HEK293 (cell line): ENCODE results near the gene CDC14B.

ENCODE experiments used
- CTCF ChIA-PET: fragments of 350-600 bp; formaldehyde crosslinking; extraction: SDS; loops from one replicate; lab custom pipeline; 2021; ENCODE audit warnings: antibody characterized with exemption; lab: Yijun Ruan, JAX
- POLR2A ChIA-PET: fragments of 300-600 bp; formaldehyde crosslinking; extraction: SDS; loops from one replicate; lab custom pipeline; 2020; ENCODE audit warnings: antibody characterized with exemption, inconsistent platforms; lab: Yijun Ruan, JAX
- H3K27ac ChIP-seq: fragments of 200-500 bp; sonication (Bioruptor generic); 2 replicates; pipeline ENCODE4 v1.5.1; 2014; ENCODE audit warnings: low read depth, low read length, control low read depth, inconsistent platforms; ENCODE audit errors: extremely low read depth
- H3K36me3 ChIP-seq, 2 experiments: fragments of 200-500 bp in 1 of 2; sonication (Bioruptor generic) in 1 of 2; 1 replicate in 1 of 2; 2 replicates in 1 of 2; pipeline ENCODE4 v1.5.1; 2014 to 2017; ENCODE audit warnings: inconsistent platforms in 2 of 2, low read length in 2 of 2; ENCODE audit not compliant: control insufficient read depth in 2 of 2, insufficient read depth in 1 of 2
- H3K4me1 ChIP-seq: fragments of 200-500 bp; sonication (Bioruptor generic); 2 replicates; pipeline ENCODE4 v1.5.1; 2014; ENCODE audit warnings: mild to moderate bottlenecking, low read length, inconsistent platforms; ENCODE audit not compliant: control insufficient read depth, insufficient read depth
- H3K4me3 ChIP-seq: 2 replicates; pipeline ENCODE4 v1.5.1; 2011; ENCODE audit warnings: low read depth, mild to moderate bottlenecking, control low read depth, low read length, moderate library complexity
- H3K9me3 ChIP-seq: fragments of 200-500 bp; sonication (Bioruptor generic); 2 replicates; pipeline ENCODE4 v1.5.1; 2014; ENCODE audit warnings: low read depth, low read length, inconsistent platforms; ENCODE audit not compliant: control insufficient read depth, insufficient read depth
- GLI2 ChIP-seq: fragments of 450-650 bp; formaldehyde crosslinking; IDR thresholded peaks from 2 replicates; pipeline ENCODE4; 2017; ENCODE audit warnings: missing biosample characterization, missing genetic modification characterization, low read depth, borderline replicate concordance
- GLI4 ChIP-seq: fragments of 450-650 bp; formaldehyde crosslinking; IDR thresholded peaks from 2 replicates; pipeline ENCODE4 v1.5.1; 2016; ENCODE audit warnings: missing biosample characterization, missing genetic modification characterization
- HOXC10 ChIP-seq: sonication (generic); formaldehyde crosslinking; IDR thresholded peaks from 2 replicates; pipeline ENCODE4 v1.8.1; 2023; ENCODE audit warnings: mild to moderate bottlenecking, missing genetic modification reagents
- IKZF3 ChIP-seq: fragments of 450-650 bp; IDR thresholded peaks from 2 replicates; pipeline ENCODE4 v1.5.0; 2018; ENCODE audit warnings: missing biosample characterization, mild to moderate bottlenecking, missing genetic modification characterization, moderate library complexity
- KLF7 ChIP-seq: fragments of 450-650 bp; formaldehyde crosslinking; IDR thresholded peaks from 2 replicates; pipeline ENCODE4 v1.5.1; 2016; ENCODE audit warnings: missing biosample characterization, missing genetic modification characterization, borderline replicate concordance
- MEIS1 ChIP-seq: sonication (generic); formaldehyde crosslinking; IDR thresholded peaks from 2 replicates; pipeline ENCODE4 v1.8.1; 2022; ENCODE audit warnings: missing genetic modification reagents, mild to moderate bottlenecking, borderline replicate concordance
- MZF1 ChIP-seq: fragments of 450-650 bp; formaldehyde crosslinking; IDR thresholded peaks from 2 replicates; pipeline ENCODE4 v1.5.1; 2017; ENCODE audit warnings: missing biosample characterization, missing genetic modification characterization, borderline replicate concordance
- PATZ1 ChIP-seq: fragments of 450-650 bp; formaldehyde crosslinking; IDR thresholded peaks from 2 replicates; pipeline ENCODE4 v1.5.1; 2016; ENCODE audit warnings: missing biosample characterization, missing genetic modification characterization
- PRDM2 ChIP-seq: fragments of 450-650 bp; formaldehyde crosslinking; IDR thresholded peaks from 2 replicates; pipeline ENCODE4 v1.5.1; 2016; ENCODE audit warnings: missing biosample characterization, missing genetic modification characterization, borderline replicate concordance
- ZBTB1 ChIP-seq: fragments of 450-650 bp; formaldehyde crosslinking; IDR thresholded peaks from 2 replicates; pipeline ENCODE4 v1.5.1; 2016; ENCODE audit warnings: missing biosample characterization, missing genetic modification characterization
- ZBTB8A ChIP-seq: fragments of 450-650 bp; formaldehyde crosslinking; IDR thresholded peaks from 2 replicates; pipeline ENCODE4 v1.5.1; 2016; ENCODE audit warnings: missing biosample characterization, missing genetic modification characterization
- ZFP37 ChIP-seq: fragments of 450-650 bp; formaldehyde crosslinking; IDR thresholded peaks from 2 replicates; pipeline ENCODE4 v1.5.1; 2016; ENCODE audit warnings: missing biosample characterization, missing genetic modification characterization
- ZNF184 ChIP-seq: fragments of 450-650 bp; IDR thresholded peaks from 2 replicates; pipeline ENCODE4 v1.5.1; 2018; ENCODE audit warnings: missing biosample characterization, mild to moderate bottlenecking, missing genetic modification characterization
- ZNF280C ChIP-seq: fragments of 450-650 bp; formaldehyde crosslinking; IDR thresholded peaks from 2 replicates; pipeline ENCODE4 v1.5.1; 2016; ENCODE audit warnings: missing biosample characterization, missing genetic modification characterization
- ZNF449 ChIP-seq: fragments of 450-650 bp; formaldehyde crosslinking; IDR thresholded peaks from 2 replicates; pipeline ENCODE4 v1.5.1; 2017; ENCODE audit warnings: missing biosample characterization, mild to moderate bottlenecking, missing genetic modification characterization, moderate library complexity
- ZNF670 ChIP-seq: fragments of 450-650 bp; formaldehyde crosslinking; IDR thresholded peaks from 2 replicates; pipeline ENCODE4 v1.5.1; 2016; ENCODE audit warnings: missing biosample characterization, missing genetic modification characterization, low read depth
- ZNF768 ChIP-seq: fragments of 450-650 bp; formaldehyde crosslinking; IDR thresholded peaks from 2 replicates; pipeline ENCODE4 v1.5.1; 2018; ENCODE audit warnings: missing biosample characterization, mild to moderate bottlenecking, missing genetic modification characterization
- ZNF791 ChIP-seq: fragments of 450-650 bp; formaldehyde crosslinking; IDR thresholded peaks from 2 replicates; pipeline ENCODE4 v1.5.1; 2016; ENCODE audit warnings: missing biosample characterization, missing genetic modification characterization
- ZSCAN23 ChIP-seq: fragments of 450-650 bp; formaldehyde crosslinking; IDR thresholded peaks from 2 replicates; pipeline ENCODE4 v1.5.1; 2016; ENCODE audit warnings: missing biosample characterization, missing genetic modification characterization
- TF ChIP-seq, protein P1 (sequence below): fragments of 450-650 bp; formaldehyde crosslinking; IDR thresholded peaks from 2 replicates; pipeline ENCODE4 v1.5.1; 2016; ENCODE audit warnings: missing biosample characterization, missing genetic modification characterization

The CDC14B gene

DNA sequence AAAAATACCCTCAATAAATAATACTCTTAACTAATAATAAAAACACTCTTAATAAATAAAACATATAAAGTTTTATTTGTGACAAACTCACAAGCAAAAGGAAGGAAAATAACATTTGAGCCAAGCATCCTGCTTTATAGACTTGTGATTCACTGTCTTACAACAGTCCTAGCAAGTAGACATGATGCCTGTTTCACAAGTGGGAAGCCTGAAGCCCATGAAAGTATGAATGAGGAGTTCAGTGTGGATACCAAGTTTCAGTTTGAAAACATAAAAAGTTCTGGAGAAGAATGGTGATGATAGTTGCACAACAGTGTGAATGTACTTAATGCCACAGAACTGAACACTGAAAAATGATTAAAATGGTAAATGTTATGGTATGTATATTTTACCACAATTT is 158.8 kb downstream of the CDC14B start:
- H3K4me1 ChIP-seq, result 0 out of 2 replicates have a peak, but pooled peaks cover 4% of the 10 kb centered on the region
- H3K4me3 ChIP-seq, result no peak overlapping the region
- peaks cover 0 to 14% of the 10 kb centered on the region in 2 experiments for H3K36me3 ChIP-seq
- no peaks in the 10 kb centered on the region for H3K9me3 ChIP-seq
- POLR2A ChIA-PET, result no interaction called here
- CTCF ChIA-PET, result interaction anchor here (0.6 to 1.6 kb wide), 2 partner anchors 16 to 19 kb away, joined by 3 to 5 read pairs; no protein-coding TSS in a partner anchor
- TF ChIP-seq ZNF449 (tag by site-specific recombination) (no peak), KLF7 (tag by site-specific recombination) (no peak), IKZF3 (tag by site-specific recombination) (no peak), HOXC10 (CRISPR knock-in tag) (no peak), ZNF791 (tag by site-specific recombination) (no peak), GLI4 (tag by site-specific recombination) (no peak), MZF1 (tag by site-specific recombination) (no peak), ZNF184 (tag by site-specific recombination) (no peak), ZBTB8A (tag by site-specific recombination) (no peak), ZNF280C (tag by site-specific recombination) (no peak), ZSCAN23 (tag by site-specific recombination) (no peak), ZNF670 (tag by site-specific recombination) (no peak)
- H3K27ac ChIP-seq, result no peak overlapping the region

DNA sequence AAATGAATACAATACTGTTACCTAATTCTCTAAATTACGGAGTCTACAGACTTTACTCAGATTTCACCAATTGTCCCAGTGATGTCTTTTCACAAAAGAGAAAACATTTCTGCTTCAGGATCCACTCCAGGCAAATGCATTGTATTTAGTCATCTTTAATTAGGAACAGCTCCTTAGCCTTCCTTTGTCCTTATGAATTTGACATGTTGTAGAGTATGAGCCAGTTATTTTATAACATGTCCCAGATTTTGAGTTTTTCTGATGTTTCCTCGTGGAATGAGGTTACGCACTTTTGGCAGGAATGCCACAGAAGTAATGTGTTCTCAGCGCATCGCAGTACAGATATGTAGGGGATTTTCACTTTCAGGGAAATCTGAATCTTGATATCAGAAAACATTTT is 159.2 kb downstream of the CDC14B start:
- POLR2A ChIA-PET, result no interaction called here
- H3K4me1 ChIP-seq, result 0 out of 2 replicates have a peak, but pooled peaks cover 4% of the 10 kb centered on the region
- no peak overlapping the region for H3K27ac ChIP-seq
- no peak overlapping the region for H3K4me3 ChIP-seq
- H3K36me3 ChIP-seq, result peaks cover 0 to 10% of the 10 kb centered on the region in 2 experiments; a peak in 2 of 3 replicates
- no peaks in the 10 kb centered on the region for H3K9me3 ChIP-seq
- CTCF ChIA-PET, result interaction anchor here (0.6 to 1.6 kb wide), 2 partner anchors 16 to 19 kb away, joined by 3 to 5 read pairs; no protein-coding TSS in a partner anchor
- TF ChIP-seq, protein P1, sequence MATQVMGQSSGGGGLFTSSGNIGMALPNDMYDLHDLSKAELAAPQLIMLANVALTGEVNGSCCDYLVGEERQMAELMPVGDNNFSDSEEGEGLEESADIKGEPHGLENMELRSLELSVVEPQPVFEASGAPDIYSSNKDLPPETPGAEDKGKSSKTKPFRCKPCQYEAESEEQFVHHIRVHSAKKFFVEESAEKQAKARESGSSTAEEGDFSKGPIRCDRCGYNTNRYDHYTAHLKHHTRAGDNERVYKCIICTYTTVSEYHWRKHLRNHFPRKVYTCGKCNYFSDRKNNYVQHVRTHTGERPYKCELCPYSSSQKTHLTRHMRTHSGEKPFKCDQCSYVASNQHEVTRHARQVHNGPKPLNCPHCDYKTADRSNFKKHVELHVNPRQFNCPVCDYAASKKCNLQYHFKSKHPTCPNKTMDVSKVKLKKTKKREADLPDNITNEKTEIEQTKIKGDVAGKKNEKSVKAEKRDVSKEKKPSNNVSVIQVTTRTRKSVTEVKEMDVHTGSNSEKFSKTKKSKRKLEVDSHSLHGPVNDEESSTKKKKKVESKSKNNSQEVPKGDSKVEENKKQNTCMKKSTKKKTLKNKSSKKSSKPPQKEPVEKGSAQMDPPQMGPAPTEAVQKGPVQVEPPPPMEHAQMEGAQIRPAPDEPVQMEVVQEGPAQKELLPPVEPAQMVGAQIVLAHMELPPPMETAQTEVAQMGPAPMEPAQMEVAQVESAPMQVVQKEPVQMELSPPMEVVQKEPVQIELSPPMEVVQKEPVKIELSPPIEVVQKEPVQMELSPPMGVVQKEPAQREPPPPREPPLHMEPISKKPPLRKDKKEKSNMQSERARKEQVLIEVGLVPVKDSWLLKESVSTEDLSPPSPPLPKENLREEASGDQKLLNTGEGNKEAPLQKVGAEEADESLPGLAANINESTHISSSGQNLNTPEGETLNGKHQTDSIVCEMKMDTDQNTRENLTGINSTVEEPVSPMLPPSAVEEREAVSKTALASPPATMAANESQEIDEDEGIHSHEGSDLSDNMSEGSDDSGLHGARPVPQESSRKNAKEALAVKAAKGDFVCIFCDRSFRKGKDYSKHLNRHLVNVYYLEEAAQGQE, result no peak
- TF ChIP-seq PATZ1 (tag by site-specific recombination) (no peak), ZBTB1 (no peak), MEIS1 (CRISPR knock-in tag) (no peak), PRDM2 (no peak), GLI2 (tag by site-specific recombination) (no peak), ZNF768 (tag by site-specific recombination) (no peak), ZFP37 (tag by site-specific recombination) (no peak)
